HPDE6-E6E7 (cell line): ENCODE data around the gene EVL.
A peak's percentile ranks its signal among the peaks of the same experiment; 100 is the strongest.
"Not testable (repeated sequence)": the region's sequence is repeated elsewhere in the genome, so short reads cannot be mapped to it uniquely, and the experiment has no call there.

Experiments used
- DNase-seq: peaks from one replicate; pipeline ENCODE4 v3.0.0; 2011; ENCODE audit warnings: missing footprints; ENCODE audit errors: extremely low spot score

The EVL gene, protein sequence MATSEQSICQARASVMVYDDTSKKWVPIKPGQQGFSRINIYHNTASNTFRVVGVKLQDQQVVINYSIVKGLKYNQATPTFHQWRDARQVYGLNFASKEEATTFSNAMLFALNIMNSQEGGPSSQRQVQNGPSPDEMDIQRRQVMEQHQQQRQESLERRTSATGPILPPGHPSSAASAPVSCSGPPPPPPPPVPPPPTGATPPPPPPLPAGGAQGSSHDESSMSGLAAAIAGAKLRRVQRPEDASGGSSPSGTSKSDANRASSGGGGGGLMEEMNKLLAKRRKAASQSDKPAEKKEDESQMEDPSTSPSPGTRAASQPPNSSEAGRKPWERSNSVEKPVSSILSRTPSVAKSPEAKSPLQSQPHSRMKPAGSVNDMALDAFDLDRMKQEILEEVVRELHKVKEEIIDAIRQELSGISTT

DNA sequence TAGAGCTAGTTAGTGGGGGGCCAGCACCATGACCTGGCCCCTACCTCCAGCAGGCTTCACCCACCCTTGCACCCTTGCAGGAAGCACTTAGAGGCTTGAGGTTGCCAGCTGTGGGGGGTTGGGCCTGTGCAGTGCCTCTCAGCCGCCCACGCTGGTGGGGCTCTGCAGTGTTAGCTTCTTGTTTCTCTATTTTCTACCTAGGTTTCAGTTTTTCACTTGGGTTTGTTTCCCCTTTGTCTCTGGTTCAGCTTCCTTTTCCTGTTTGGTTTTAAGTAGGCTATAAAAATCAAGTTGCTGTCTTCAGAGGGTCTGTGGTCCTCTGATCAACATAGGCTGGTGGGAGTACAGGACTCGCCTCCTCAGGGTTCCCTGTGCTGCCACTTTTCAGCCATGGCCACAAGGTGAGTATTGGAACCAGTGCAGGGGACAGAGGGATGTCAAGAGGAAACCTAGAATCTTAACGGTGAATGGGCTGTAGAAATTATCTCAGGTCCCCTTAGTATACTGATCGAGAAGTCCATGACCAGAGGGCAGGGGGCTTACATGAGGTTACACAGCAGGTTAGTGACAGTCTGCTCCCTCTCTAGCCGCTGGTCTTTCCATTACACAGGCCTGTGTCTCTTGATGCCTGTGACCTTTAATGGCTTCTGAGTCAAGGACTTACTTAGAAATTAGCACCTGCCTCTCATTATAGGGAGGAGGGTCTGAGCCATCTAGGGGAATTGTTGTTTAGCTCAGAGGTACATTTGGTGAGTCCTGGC, at the start of gene EVL:
Gene EVL (plus strand): TSS at position 312 of the 761 bp plus-strand sequence. CDS start 79 bp downstream, at position 391.
- no peak for DNase-seq

DNA sequence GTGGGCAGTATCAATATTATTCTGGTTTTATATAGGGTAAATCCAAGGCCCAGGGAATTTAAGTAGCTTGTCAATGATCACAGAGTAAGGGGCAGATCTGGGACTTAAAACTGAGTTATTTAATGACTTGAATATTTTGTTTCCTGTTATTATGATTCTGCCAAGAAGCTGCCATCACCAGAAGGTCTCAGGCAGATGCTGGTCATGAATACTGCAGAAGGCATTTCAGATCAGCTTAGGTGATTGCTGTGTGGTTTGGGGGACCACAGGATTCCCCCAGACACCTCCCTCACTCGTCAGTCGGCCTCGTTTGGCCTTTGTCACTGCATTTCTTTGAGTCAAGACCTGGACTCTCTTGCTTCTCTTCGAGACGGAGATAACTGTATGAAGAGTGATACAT, 47.7 kb upstream of the EVL start:
- no peak for DNase-seq

DNA sequence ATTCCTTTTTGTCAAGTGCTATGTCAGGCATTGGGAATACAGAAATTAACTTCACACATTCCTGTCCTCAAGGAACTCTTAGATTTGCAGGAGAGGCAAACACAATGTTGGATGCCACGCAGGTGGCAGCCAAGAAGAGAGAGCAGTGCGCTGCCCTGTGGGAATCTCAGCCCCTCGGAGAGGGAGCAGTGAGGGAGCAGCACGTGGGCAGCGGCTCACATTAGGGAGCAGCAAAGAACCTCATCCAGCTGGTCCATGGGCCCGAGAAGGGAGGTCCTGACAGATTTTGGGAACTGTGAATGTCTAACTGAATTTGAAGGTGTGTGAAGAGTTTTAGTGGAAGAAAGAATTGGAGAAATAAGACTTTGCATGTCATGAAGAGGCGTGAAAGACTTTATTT, 47.2 kb upstream of the EVL start:
- DNase-seq, result no peak

DNA sequence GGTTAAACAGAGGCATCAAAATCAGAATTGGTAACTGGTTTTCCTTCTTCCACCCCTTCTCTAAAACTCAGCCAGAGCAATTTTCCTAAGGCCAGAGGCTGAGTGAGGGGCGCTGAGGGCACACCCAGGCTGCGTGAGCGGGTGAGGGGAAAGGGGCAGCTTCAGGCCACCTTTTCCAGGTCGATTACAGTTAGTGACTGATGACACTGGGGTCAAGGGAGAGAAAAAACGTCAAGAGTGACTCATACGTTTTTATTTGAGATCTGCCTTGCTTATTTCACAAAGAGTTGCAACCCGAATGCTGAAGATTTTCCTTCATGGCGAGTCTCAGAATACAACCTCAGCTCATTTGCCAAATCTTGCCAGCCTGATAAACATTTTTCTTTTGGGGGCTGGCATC, 46.7 kb upstream of the EVL start:
- DNase-seq, result no peak

DNA sequence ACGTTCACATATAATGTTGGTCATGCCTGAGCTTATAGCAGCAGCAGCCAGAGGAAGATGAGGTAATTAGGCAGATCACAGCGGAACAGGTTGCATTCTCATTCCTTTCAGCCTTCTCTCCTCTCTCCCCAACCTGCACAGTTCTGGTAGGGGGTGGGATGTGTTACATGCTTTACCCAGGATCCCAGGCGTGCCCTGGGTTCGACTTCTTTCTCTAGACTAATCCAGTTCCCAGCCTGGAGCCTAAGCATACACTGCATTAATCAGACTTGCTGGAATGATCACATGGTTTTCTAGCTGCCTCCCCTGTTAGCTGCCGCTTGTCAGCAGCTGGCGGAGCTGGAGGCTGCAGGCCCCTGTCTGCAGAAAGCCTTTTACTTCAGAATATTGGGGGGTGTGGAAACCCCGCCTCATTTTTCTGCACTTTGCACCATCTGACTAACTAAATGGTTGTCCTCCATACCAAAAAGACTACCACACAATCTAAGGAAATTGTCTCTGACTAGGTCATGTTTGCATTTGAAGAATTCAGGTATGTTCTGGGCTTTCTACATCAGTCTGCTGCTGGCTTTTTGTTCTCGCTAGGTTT, 46.0 kb upstream of the EVL start:
- DNase-seq, result no peak

DNA sequence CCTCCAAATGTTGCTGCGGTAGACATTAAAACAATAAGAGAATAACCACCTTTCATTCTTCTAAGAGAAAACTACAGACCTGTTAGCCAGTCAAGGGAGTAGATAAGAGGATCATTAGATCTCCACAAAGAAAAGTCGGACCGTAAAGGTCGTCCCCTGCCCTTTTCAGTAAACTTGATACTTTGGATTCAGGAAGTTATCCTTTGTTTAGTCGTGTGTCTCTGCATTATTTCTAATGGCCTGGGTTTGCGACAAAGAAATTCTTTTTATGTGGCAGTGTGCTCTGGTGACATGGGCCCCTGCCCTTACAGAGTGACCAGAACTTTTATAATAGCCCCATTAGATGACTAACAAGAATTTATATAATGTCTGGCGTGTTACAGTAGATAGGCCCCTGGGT, 44.6 kb upstream of the EVL start:
- no peak for DNase-seq

DNA sequence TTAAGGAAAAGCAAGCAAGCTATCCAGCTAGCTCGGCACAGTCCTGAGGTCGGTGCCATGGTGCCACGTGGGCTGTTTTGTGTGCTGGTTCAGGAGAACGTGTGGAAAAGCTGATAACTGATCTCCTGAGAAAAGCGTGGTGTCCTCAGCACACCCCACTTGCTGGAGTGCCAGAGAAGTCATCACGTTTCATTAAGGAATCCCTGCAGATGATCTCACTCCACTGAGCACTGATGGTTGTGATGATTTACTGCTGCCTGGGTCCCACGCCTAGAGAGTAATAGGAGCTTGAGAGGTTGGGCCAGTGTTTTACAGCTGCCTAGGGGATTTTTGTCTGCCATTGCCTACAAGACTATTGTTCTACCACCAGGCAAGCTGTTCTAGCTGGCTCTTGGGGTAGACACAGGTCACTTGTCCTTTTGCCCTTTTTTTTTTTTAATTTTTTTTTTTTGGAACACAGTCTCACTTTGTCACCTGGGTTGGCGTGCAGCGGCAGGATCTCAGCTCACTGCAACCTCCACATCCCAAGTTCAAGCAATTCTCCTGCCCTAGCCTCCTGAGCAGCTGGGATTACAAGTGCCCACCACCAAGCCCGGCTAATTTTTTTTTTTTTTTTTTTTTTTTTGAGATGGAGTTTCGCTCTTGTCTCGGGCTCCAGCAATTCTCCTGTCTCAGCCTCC, 42.3 kb upstream of the EVL start:
- no peak for DNase-seq

DNA sequence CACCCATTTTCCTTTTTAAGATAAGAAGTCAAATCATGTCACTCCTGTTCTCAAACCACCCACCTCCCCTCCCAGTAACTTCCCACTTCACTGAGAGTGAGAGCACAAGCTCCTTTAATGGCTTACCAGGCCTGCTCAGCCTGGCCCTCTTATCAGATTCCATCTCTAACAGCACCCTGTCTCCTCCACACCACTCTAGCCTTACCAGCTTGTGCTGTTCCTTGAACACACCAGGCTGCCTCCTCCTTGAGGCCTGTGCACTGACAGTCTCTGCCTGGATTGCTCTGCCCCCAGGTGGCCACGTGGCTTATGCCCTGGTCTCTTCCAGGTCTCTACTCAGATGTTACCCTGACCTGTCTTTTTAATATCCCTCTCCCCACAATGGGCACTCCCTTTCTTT, 40.1 kb upstream of the EVL start:
- no peak for DNase-seq

DNA sequence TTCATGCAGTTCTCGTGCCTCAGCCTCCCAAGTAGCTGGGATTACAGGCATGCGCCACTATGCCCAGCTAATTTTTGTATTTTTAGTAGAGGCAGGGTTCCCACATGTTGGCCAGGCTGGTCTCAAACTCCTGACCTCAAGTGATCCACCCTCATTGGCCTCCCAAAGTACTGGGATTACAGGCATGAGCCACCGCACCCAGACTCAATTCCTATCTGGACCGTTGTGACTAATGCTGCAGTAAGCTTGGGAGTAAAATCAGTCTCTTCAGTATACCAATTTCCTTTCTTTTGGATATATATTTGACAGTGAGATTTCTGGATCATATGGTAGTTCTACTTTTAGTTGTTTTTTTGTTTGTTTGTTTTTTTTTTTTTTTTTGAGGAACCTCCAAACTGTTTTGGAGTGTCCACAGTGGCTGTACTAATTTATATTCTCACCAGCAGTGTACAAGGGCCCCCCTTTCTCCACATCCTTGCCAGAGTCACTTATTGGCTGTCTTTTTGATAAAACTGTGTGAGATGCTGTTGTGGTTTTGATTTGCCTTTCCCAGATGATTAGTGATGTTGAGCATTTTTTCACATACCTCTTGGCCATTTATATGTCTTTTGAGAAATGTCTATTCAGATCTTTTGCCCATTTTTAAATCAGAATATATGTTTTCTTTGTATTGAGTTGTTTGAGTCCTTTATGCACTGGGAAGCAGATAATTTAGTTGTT, 37.3 kb upstream of the EVL start:
- DNase-seq, result no peak

DNA sequence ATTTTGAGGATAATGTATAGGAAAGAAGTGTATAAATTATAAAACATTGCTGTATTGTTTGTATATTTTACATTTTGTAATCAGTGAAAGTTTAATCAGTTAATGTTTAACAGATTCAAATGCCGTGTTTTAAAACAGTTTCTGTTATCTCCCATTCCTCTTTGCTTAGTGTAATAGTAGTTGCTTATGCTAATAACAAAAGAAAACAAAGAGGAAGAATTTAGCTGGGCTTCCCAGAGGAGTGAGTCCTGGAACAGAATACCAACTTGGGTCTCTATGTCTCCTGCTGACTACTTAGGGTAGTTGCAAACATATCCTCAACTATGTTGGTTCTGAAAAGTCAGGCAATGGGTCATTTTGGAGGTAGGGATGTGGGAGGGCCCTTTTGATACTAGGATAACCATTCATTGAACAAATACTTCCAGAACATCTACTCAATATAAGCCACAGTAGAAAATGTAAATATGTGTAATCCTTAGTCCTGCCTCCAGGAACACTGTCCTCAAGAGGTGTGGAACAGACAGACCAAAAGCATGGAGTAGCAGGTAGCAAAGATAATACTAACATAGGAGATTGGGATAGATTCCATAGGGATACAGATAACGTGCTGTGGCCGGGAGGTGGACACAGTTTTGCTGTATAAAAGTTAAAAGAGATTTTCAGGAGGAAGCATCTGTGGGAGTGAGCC, 36.1 kb upstream of the EVL start:
- no peak for DNase-seq

DNA sequence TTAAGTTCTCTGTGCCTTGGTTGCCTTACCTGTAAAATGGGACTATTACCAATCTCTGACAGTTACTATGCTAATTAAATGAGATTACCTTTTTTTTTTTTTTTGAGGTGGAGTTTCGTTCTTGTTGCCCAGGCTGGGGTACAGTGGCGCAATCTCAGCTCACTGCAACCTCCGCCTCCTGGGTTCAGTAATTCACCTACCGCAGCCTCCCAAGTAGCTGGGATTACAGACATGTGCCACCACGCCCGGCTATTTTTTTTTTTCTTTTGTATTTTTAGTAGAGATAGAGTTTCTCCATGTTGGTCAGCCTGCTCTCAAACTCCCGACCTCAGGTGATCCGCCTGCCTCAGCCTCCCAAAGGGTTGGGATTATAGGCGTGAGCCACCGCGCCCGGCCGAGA, 35.2 kb upstream of the EVL start:
- DNase-seq, result not testable (repeated sequence)

DNA sequence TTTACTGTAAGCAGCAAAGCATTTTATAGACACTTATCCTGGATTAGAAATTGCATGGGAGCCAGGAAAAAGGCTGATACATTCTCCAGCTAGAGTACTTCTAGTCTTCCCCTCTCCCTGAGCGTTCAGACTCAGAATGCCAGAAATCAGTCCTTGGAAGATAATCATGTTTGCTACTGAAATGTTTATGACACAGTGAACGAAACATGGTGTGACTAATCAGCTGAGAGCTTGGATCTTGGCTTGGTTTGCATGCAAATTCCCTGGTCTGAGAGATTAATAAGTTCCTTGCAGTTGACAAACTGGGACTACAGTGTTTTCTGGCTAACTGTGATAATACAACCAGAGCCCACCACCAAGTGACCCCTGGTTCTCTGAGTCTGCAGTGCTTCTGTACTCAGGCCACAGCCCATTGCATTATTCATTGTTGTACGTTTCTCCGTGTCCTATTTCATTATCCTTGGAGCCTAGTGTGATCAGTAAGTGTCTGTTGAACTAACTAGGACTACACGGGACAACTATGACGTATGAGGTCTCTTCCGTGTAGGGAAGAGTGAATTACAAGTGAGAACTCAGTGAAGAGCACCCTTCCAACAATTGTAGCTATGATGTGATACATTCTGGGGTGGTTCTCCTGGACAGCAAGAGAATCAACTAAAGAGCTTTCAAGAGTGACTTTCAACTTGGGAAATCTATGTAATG, 34.6 kb upstream of the EVL start:
- DNase-seq, result peak; percentile 64

DNA sequence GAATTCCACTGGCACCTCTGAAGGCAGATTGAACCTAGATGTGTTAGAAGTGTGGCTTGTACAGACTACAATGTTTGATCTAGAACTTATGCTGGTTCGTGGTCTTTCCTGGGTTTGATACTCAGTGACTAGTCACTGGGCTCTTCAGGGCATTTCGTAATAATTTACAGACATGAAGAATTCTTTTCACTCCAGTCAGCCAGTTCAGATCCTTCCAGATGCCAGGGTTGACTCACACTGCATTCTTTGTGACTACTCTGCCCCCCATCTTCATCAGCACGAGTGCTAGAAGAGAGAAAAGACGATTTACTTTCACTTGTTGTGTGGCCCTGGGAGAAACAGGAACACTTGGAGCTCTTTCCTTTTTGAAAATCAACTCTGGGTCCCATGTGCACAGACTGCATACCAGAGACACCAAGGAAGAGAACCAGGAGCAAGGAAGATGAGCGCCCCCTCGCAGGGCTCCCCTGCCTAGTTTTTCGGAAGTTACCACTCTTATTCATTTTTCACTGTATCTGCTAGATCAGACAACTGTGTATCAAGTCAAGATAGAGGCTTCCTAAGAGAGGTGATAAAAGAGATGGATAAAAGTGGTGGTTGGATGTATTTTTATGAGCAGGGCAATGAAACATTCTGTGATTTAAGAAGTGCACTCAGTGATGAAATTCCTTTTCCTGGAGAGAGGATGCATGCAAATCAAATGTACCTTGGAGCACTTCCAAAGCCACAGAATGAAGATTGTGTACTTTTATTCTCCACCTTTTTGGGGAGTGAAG, 33.5 kb upstream of the EVL start:
- peak; percentile 95 for DNase-seq

DNA sequence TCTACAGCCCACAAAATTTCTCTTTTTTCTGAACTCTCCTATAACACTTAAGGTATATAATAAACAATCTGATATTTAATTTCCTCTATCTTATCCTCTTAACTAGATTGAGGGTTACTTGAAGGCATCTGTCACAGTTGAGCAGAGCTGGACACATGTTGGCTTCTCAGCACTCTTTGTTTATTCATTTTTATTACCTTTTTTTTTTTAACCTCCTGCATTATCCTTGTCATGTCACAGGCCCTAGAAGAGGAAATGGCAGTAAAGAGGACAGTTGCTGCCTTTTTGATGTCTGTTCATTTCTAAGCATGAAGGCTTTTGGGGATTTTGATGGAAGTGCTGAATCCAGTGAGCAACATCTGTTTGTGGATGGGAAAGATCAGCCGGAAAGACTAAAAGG, 32.5 kb upstream of the EVL start:
- no peak for DNase-seq

DNA sequence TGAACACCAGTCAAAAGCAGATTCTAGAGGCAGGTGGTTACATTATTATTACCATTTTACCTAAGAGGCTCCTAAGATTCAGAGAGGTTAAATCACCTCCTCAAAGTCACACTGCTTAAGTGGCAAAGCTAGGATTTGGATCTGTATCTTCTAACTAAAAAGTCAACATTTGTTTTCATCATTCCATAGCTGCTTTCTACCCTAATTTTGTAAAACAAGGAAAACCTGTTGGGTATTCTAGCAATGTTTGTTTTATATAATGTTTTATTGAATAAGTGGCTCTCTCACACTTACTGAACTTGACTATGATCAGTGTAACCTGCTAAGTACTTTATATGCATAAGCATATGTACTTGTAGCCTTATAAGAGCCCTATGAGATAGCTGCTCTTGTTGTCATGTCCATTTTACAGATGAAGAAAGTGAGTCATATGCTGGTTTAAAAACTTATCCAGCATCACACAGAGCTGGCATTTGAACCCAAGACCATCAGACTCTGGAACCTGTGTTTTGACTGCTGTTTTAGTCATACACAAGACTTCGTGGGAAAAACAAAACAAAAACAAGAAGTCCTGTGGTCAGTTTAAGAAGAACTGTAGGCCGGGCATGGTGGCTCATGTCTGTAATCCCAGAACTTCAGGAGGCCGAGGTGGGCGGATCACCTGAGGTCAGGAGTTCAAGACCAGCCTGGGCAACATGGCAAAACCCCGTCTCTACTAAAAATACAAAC, 31.7 kb upstream of the EVL start:
- no peak for DNase-seq

DNA sequence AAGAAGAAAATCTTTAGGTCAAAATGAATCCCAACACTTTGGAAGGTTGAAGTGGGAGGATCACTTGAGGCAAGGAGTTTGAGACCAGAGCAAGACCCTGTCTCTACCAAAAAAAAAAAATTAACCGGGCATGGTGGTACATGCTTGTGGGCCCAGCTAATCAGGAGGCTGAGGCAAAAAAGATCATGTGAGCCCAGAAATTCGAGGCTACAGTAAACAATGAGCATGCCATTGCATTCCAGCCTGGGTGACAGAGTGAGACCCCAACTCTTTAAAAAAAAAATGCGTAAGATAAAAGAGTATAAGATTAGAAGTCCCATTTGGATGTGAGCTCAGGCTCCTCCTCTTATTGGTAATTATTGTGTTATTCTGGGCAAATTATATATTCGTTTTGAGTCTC, 30.8 kb upstream of the EVL start:
- no peak for DNase-seq

DNA sequence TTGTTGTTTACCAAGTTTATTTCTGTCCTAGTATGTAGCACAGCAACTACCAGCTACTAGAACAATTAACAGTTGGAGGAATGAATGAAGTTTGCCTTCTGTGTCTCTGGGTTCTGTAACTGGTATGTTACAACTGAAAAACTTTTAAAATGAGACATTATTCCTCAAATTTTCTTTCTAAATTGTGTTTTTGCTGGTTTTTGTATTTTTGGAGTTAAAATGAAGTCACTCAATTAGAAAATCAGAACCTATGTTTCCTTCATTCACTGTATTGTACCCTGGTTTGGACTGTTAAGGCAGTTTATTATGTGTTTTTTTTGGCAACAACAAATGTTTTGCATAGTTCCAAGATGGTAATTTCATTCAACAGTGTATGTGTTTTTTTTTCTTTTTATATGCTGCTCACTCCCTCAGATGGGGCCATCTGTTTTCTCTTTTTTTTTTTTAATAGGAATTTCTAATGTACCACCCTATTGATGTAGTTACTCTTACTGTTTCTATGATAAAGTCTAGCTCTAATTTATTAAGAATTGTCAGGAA, 30.2 kb upstream of the EVL start:
- no peak for DNase-seq

DNA sequence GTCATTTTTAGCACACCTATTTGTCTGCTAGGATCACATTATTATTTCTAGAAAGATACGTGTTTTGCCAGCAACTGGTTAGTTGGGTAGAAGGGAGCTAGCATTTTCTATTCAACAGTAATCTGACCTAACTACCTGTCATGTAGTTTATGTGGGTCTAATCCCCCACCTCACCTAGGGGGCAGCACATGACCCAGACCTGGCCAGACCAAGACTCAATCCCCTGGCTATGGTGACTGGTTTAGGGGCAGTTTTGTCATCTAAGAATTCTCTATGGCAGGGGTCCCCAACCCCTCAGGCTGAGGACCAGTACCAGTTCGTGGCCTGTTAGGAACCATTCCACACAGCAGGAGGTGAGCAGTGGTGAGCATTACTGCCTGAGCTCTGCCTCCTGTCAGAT, 29.5 kb upstream of the EVL start:
- no peak for DNase-seq

DNA sequence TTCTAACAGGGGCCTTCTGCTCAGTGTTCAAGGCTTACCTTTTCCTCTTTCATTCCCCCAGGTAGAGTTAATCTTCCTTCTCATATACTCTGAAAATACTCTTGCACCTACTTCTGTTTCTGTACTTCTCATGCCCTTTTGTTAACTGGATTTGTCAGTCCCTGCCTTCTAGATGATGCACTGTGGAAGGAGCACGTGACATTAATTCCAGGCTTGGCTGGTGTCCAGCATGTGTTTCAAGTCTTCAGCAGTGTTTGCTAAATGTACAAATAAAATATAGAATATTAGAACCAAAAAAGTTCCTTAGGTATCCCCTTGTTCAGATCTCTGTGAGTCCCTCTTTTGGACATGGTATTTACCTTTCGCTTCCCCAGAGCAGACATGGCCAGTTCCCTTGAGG, 27.9 kb upstream of the EVL start:
- no peak for DNase-seq
